Gastroesophageal sphincter (tissue), 3 donors: ENCODE data around the gene PDF.

Experiments used
- CTCF ChIP-seq, 4 experiments: fragments of 200-600 bp in 2 of 4; fragments of 450-650 bp in 2 of 4; sonication (generic) in 1 of 4; IDR thresholded peaks; one replicate each; pipeline ENCODE4 v1.5.1; 2017 to 2019; ENCODE audit warnings: antibody characterized with exemption in 4 of 4, mild to moderate bottlenecking in 2 of 4, moderate library complexity in 2 of 4
- EP300 ChIP-seq: sonication (generic); formaldehyde crosslinking; IDR thresholded peaks from one replicate; pipeline ENCODE4 v1.6.1; 2017; ENCODE audit warnings: antibody characterized with exemption, mild to moderate bottlenecking
- POLR2A ChIP-seq, 2 donors: fragments of 450-650 bp; IDR thresholded peaks; one replicate each; pipeline ENCODE4 v1.6.1; 2017; ENCODE audit warnings: antibody characterized with exemption in 2 of 2, mild to moderate bottlenecking in 2 of 2, moderate library complexity in 1 of 2

- no peak for TF ChIP-seq POLR2A (IDR thresholded peaks at IDR 0.05)
- no peak for TF ChIP-seq CTCF (IDR thresholded peaks at IDR 0.05)
- TF ChIP-seq EP300: no peak
Observed at GRCh38 chr16:69367980-69368379, 37.6 kb upstream of the PDF start.
